ENCODE data around the gene NCSTN.
A peak's percentile ranks its signal among the peaks of the same experiment; 100 is the strongest.
"Not testable (repeated sequence)": the region's sequence is repeated elsewhere in the genome, so short reads cannot be mapped to it uniquely, and the experiment has no call there.

The NCSTN gene

GRCh38 chr1:160373696-160374095, 30.5 kb downstream of the NCSTN start:
- DNase-seq = no peak

DNA sequence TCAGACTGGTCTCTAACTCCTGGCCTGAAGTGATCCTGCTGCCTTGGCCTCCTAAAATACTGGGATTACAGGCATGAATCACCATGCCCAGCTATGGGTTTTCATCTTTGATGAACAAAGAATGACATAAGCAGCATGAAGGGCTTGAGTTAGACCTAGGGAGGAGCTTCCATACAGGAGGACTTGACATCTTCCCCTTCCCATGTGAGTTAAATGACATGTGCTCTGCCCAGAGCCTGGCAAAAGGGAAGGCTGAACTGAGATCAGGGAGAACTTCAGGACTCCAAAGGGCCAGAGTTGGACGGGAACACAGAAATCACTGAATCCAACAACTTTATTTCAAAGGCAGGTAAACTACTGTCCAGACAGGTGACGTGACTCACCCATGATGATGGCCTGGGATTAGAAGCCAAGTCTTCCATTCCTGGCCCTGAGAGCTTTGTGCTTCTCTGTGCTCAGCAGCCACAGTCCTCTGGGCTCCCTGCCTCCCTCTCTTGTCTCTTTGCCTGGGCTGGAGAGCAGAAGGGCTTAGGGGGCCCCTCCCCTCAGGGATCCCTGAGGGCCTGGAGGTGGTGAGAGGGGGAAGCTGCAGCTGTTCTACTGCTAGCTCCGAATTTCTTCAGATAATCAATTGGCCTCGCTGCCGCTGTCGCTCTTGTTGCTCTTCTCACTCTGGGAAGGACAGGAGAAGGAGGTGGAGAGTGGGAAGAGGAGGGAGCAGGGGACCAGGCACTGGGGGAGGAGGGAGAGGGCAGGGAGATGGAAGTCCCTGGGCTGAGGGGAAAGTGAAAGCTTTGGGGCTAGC, 31.3 kb downstream of the NCSTN start:
- DNase-seq = no peak

DNA sequence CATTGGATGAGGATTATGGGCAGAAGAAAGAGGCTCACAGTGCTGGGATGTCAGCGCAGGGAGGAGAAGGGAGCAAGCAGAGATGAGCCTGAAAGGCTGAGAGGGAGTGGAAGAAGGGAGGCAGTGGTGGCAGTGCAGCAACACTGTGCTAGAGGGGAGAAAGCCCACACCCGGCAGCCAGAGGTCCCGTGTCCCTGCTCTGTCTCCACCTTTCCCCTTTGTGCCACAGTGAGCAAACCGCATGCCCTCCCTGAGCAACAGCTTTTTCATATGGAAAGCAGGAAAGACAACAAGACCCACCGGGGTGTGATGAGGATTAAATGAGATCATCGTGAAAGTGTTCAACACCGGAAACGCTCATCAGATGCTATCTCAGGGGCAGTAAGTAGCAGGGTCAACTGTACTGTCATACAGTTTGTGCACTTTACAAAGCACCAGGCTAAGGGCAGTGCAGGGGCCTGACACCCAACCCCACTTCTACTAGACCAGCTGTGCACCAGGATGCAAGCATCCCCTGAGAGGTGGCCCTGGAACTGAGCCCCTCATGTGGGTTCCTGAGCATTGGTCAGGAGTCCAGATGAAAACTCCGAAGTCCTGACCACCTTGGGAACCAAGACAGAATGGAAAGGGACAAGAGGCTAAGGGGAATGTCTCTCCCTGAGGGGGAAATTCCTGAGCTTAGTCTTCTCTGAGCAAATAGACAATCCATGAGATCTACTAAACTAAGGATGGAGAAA, 32.8 kb downstream of the NCSTN start:
- no peak for DNase-seq

DNA sequence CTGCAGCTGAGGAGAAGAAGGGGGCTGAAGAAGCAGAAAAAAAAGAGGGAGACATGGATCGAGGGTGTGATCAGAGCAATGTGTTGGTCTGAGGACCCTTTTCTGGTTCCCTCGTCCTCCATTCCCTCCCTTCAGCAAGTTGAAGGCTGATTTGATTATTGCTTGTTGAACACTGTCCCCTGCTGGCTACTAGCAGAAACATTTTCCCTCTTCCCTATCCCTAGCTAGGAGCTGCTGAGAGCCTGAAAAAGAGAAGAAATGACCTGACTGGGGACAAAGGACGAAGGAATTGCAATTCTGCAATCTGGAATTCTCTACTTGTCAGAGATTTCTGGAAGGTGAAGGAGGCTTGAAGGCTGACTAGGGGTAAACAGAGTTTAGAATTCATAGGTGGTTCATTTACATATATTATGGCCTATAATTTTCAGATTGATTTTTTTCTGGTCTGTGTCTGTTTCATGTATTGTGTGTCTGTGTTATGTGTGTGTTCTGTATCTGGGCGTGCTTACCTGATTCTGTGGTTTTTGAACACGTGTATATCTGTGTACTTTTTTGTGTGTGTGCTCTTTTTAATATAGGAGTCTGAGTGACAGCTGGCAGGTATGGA, 33.4 kb downstream of the NCSTN start:
- DNase-seq = peak; percentile 60

DNA sequence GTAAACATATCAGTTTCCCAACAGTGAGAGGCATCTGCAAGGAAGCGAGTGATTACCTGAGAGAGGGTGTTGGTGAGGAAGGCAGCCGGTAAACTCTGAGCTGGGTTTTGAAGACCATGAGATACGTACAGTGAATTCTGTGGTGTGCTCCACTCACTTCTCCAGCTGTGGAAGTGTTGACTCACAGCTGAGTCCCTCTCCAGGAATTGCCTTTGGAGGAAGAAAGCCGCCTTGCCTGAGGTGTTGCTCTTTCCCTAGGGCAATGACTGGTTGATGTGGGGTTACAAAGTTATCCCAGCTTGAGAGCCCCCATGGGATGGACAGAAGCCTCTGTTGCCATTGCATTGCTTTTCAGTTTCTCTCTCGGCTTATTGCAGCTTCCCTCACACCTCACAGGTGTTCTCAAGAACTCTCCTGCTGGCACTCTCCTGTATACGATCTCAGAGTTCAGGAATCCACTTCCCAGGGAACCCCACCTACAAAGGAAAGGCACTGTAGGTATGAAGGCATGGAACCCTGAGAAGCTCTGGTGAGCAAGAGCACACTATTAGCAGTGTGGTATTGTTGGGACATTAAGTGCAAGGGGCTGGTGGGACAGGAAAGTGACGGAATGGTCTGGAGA, 34.5 kb downstream of the NCSTN start:
- no peak for DNase-seq

GRCh38 chr1:160384812-160385211, 41.6 kb downstream of the NCSTN start:
- not testable (repeated sequence) for DNase-seq

- not testable (repeated sequence) for DNase-seq
Observed at GRCh38 chr1:160388406-160388805, 45.2 kb downstream of the NCSTN start.

DNA sequence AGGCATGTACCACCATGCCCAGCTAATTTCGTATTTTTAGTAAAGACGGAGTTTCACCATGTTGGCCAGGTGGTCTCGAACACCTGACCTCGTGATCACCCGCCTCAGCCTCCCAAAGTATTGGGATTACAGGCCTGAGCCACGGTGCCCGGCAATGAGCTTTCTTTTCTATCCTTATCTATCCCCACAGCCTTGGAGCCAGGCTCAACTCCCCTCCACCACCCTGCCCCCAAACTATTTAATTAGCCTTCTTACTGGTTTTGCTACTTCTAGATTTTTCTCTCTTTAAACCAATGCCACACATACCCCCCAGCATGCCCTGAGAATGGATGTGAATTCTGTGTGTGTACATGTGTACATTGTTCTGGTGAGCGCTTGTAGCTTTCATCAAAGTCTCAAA, 51.5 kb downstream of the NCSTN start:
- DNase-seq = no peak

DNA sequence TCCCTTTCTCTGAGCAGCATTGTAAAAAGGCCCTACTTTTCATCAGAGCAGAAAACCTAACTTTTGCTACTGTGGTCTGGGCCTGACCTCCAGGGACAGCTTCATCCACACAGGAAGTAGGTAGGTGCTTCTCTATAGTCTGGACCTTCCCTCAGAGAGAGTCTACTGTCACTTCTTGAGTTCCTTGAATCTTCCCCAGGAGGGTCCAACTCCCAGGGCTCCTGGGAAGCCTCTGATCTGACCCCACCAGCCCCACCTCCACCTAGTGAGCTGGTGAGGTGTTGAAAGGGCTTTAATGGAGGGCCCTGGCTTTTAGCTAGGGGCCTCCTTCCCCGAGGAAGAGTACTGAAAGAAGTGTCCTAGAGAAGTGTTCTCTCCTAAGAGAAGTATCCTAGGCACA, 54.5 kb downstream of the NCSTN start:
- no peak for DNase-seq

DNA sequence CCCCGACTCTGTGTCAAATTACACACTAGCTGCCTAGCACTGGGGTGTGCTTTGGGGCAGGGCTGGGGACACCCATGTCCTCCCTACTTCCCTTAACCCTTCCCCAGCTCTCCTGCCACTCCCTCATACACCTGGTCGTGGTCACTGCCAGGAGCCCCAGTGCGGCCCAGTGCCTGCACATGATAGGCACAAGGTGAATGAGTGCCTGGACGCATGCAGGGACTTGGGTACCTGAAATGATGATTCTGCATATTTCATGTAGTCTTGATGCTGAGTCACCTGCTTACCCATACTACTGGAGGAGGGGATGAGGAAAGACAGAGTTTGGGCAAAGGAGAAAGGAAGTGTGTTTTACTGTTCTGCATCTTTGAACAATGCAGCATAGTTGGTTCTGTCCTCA, 55.6 kb downstream of the NCSTN start:
- DNase-seq = no peak

DNA sequence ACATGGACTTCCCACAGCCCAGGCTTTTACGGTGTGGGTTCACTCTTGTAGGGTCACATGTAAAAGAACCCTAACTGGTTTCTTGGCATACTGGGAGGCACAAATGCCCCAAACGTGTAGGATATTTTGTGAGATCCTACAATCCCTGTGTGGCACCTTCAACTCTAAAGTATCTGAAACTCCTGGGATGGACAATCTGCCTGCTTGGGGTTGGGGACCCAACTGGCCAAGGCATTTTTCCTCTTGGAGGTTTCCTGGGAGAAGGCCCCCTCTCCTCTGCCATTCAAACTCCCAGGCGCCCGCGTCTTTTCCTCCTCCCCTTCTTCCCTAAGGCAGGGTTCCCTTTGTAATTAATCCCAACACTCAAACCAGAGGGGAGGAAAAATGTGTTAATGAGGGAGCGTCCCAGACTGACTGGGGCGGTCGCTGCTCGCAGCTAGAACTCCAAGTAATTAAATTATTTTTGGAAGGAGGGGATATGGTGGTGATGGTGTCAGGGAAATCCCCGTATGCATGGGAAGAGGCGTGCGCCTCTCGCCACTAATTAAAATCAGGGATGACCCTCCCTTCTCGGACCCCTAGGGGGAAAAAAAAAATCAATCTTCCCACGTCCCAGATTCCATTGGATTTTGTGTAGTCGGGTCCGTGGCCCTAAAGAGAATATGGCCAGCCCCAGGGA, 56.5 kb downstream of the NCSTN start:
- no peak for DNase-seq

DNA sequence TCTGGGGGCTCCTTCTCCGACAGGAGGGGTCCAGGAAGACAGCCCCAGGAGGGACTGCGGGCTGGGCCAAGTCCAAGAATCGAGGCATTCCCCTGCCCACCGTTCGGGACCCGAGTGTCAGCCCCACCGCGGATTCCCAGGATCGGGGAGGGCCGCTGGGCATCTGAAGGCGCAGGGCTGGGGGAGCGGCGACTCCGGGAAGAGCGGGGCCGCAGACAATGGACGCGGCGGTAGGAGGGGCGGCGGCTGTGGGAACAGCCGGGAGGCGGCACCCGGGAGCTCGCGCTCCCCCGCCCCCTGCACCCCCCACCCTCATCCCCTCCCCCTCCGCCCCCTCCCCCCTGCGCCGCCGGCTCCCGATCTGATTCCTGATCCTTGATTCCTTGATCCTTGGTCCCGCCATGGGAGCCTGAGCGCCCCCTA, 57.1 kb downstream of the NCSTN start, which contains the start of gene VANGL2:
TSS of gene VANGL2 (plus strand) at position 342 of the 423 bp plus-strand sequence. CDS start 15,274 bp downstream, outside the sequence.
- no peak for DNase-seq

- no peak for DNase-seq
Observed at GRCh38 chr1:160400646-160401486, 57.7 kb downstream of the NCSTN start.

DNA sequence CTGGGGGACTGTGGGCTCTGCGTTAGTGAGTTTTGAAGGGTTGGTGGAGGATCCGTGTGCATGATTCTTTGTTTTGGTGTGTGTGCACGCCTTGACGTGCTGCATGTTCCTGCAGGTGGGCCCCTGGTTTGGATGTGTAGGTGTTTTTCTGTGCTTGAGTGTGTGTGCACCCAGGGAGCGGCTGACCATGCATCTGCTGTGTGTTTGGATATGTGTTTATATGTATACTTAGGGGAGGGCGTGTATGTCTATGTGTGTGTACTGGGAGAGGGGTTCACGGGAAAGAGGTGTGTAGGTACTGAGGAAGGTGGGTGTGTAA, 58.3 kb downstream of the NCSTN start:
- no peak for DNase-seq

DNA sequence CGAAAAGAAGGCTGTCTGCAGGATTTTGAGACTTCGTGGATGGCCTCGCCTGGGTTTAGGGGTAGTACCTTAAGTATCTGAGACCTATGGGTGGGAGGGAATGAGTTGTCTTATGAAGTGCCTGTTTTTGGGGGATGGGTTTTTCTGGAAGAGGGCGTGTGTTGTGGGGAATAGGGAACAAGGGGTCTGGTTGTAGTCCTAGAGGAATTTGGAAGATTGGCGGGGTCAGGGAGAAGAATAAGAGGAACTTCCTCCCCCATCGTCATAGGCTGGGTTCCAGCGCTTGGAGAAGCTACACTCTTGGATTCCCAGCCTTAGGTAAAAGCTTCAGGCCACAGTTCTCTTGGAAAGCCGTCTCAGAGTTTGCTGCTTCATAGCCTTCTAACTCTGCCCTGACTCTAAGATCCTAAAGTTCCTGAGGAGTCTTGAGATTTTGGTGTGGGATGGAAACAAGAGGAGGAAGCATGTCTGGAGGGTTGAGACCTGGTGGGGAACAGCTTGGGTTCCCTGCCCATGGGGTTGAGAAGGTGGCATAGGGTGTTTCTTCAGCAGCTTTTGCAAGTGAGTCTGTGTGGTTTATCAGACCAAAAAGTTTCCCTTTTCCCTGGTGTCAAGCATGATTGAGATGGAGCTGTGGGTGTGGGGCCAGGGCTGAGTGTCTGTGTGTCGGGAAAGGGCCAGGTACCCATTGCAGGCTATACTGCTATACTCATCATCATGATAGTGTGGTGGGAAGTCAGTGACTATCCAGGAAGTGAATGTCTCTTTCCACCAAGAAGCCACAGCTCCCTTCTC, 59.0 kb downstream of the NCSTN start:
- no peak for DNase-seq

- no peak for DNase-seq
Observed at GRCh38 chr1:160403244-160403643, 60.1 kb downstream of the NCSTN start.

DNA sequence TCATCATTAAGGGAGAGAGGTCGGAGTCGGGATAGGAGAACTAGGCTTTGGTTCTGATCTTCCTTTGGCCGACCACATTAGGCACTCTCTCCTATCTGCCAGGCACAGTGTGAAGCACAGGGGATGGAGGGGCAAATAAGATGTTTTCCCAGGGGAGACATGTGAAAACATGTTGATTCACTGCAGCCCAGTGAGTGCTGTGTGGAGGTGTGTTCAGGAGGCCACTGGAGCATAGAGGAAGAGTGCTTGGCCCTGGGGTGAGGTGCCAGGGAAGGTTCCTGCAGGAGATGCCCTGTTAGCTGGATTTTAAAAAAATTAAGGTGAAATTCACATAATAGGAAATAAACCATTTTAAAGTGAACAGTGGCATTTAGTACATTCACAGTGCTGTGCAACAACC, 60.9 kb downstream of the NCSTN start:
- DNase-seq = no peak

GRCh38 chr1:160405331-160405877, 62.2 kb downstream of the NCSTN start:
- DNase-seq = no peak

DNA sequence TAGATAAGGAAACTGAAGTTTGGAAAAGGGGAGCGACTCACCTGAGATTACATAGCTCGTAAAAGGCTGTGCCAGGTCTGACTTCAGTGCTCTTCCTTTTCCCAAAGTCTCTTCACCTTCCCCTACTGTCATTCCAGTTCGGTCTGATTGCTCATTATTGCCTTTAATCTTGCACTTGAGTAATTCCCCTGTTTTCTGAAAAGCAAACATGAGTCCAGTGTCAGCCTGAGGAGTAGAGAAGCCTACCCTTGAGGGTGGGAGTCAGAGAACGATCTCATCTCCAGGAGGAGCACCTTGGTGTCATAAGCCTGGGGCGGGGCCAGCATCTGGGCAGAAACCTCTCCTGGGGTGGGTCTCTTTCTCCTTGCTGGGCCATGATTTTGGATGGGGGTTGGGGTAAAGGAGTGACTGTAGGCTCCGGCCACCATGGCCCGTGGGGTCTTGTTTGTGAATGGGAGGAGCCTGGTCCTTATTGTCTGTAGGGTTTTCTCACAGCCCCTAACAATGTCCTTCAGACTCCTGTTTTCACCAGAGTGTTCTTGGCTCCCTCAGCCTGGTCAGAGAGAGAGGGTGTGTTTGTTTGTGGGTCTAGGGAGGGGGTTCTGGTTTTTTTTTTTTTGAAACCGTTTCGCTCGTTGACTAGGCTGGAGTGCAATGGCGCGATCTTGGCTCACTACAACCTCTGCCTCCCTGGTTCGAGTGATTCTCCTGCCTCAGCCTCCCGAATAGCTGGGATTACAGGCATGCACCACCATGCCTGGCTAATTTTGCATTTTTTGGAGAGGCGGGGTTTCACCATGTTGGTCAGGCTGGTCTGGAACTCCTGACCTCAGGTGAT, 63.2 kb downstream of the NCSTN start:
- no peak for DNase-seq

Measured in NCI-H2029 treated with DMSO at 0.1 percent for 48 hours (cell line).